Choroid plexus epithelial cell (primary cell): Measurements from ENCODE around the gene CA6.
"Not testable (repeated sequence)": the region's sequence is repeated elsewhere in the genome, so short reads cannot be mapped to it uniquely, and the experiment has no call there.

ENCODE experiments used
- DNase-seq: peaks from one replicate; pipeline ENCODE4 v3.0.0-alpha.2; 2010; ENCODE audit warnings: low read depth
- H3K4me3 ChIP-seq: 2 replicates; pipeline ENCODE4 v1.5.1; 2011; ENCODE audit warnings: low read depth, mild to moderate bottlenecking, control low read depth, low read length, moderate library complexity
- TF ChIP-seq, protein P1 (sequence below): conservative IDR thresholded peaks from 2 replicates; pipeline ENCODE4 v1.5.1; 2011; ENCODE audit warnings: low read depth, mild to moderate bottlenecking, control low read depth, inconsistent platforms, low read length, moderate library complexity

CA6 gene

DNA sequence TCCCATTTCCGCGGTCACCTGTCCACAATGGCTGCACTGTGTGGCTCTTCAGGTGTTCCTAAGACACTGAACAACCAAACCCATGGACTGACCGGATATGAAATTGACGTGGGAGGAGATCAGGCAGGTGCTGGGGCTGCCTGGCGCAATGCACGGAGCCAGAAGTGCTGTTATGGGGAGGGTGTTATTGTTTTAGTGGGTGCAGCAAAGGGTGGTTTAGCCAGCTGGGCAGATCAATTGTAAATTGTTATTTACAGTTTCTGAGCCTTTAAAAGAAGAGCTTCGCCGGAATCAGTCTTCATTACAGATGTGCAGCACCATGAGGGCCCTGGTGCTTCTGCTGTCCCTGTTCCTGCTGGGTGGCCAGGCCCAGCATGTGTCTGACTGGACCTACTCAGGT lies at the start of gene CA6:
TSS of gene CA6 (plus strand) at position 301 of the 400 bp plus-strand sequence. CDS start at position 320, 19 bp downstream.
- DNase-seq, result no peak
- no peak within 1 kb of the TSS for H3K4me3 ChIP-seq
- TF ChIP-seq, protein P1, sequence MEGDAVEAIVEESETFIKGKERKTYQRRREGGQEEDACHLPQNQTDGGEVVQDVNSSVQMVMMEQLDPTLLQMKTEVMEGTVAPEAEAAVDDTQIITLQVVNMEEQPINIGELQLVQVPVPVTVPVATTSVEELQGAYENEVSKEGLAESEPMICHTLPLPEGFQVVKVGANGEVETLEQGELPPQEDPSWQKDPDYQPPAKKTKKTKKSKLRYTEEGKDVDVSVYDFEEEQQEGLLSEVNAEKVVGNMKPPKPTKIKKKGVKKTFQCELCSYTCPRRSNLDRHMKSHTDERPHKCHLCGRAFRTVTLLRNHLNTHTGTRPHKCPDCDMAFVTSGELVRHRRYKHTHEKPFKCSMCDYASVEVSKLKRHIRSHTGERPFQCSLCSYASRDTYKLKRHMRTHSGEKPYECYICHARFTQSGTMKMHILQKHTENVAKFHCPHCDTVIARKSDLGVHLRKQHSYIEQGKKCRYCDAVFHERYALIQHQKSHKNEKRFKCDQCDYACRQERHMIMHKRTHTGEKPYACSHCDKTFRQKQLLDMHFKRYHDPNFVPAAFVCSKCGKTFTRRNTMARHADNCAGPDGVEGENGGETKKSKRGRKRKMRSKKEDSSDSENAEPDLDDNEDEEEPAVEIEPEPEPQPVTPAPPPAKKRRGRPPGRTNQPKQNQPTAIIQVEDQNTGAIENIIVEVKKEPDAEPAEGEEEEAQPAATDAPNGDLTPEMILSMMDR, result no peak

DNA sequence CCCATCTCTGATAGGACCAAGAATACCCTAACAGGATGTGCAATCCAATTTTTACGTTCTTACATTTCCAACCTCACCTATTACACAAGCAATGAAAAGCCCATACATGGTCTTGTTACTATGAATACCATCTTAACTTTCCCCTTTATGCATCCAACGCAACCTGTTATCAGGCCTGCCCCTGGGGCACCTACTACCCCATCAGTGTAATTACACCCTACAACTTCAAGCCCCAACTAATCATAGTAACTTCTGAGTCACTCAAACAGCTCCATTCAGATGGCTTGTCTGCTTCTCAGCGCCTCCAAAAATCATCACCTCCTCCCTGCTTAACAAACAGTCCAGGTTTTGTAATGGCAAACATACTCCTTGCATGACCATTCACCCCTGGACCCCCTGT lies 48.9 kb upstream of the CA6 start:
- DNase-seq, result not testable (repeated sequence)

DNA sequence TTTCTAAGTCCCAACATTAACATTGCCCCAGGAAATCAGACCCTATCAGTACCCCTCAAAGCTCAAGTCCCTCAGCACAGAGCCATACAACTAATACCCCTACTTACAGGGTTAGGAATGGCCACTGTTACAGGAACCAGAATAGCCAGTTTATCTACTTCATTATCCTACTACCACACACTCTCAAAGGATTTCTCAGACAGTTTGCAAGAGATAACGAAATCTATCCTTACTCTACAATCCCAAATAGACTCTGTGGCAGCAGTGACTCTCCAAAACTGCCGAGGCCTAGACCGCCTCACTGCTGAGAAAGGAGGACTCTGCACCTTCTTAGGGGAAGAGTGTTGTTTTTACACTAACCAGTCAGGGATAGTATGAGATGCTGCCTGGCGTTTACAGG lies 48.2 kb upstream of the CA6 start:
- not testable (repeated sequence) for DNase-seq

More for the DNA sequence above, 48.9 kb upstream of the CA6 start:
- not testable (repeated sequence) for H3K4me3 ChIP-seq

DNA sequence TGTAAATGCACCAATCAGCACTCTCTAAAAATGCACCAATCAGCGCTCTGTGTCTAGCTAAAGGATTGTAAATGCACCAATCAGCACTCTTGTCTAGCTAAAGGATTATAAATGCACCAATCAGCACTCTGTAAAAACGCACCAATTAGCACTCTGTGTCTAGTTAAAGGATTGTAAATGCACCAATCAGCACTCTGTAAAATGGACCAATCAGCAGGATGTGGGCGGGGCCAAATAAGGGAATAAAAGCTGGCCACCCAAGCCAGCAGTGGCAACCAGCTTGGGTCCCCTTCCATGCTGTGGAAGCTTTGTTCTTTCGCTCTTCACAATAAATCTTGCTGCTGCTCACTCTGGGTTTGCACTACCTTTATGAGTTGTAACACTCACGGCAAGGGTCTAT lies 47.2 kb upstream of the CA6 start:
- H3K4me3 ChIP-seq, DNase-seq: not testable (repeated sequence)

More for the DNA sequence above, 48.2 kb upstream of the CA6 start:
- not testable (repeated sequence) for H3K4me3 ChIP-seq

DNA sequence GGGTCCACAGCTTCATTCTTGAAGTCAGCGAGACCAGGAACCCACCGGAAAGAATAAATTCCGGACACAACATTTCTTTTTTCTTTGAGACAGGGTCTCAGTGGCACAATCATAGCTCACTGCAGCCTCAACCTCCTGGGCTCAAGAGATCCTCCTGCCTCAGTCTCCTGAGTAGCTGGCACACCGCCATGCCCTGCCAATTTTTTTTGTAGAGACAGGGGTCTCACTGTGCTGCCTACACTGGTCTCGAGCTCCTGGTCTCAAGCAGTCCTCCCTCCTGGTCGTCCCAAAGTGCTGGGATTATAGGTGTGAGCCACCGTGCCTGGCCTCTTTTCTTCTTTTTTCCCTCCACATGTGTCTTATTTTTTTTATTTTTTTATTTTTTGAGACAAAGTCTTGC lies 46.6 kb upstream of the CA6 start:
- DNase-seq, result no peak
- H3K4me3 ChIP-seq, result no peak overlapping the region
- TF ChIP-seq, protein P1, result no peak

DNA sequence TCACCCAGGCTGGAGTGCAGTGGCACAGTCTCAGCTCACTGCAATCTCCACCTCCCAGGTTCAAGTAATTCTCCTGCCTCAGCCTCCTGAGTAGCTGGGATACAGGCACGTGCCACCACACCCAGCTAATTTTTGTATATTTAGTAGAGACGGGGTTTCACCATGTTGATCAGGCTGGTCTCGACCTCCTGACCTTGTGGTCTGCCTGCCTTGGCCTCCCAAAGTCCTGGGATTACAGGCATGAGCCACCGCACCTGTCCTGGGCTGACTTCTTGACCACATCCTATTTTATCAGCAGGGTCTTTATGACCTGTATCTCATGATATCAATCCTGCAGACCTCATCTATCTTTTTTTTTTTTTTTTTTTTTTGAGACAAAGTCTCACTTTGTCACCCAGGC lies 45.0 kb upstream of the CA6 start:
- DNase-seq, H3K4me3 ChIP-seq: not testable (repeated sequence)

DNA sequence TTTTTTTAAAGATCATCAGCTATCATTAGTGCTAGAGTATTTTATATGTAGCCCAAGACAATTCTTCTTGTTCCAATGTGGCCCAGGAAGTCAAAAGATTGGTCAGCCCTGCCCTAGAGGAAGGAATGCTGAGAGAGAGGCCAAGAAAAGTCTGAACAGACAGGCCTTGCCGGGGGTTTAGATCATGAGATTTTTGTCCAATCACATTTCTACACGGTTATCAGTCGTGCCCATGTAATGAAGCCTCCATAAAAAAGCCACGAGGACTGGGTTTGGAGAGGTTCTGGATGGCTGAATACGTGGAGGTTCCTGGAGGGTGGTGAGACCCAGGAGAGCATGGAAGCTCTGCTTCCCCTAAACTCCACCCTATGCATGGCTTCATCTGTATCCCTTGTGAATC lies 42.9 kb upstream of the CA6 start:
- H3K4me3 ChIP-seq, result no peak overlapping the region
- DNase-seq, result peak; percentile 60
- TF ChIP-seq, protein P1, result peak; percentile 50

DNA sequence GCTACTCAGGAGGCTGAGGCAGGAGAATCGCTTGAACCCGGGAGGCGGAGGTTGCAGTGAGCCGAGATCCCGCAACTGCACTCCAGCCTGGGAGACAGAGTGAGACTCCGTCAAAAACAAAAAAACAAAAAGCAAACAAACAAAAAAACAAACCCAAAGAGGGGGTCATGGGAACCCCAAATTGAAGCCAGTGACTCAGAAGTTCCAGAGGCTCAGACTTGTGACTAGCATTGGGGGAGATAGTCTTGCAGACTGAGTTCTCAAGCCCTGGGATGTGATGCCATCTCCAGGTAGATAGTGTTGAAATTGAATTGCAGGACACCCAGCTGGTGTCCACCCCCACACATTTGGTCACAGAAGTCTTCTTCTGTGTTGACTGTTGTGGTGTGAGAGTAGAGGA lies 42.3 kb upstream of the CA6 start:
- H3K4me3 ChIP-seq, result no peak overlapping the region
- TF ChIP-seq, protein P1, result no peak
- peak; percentile 59 for DNase-seq

DNA sequence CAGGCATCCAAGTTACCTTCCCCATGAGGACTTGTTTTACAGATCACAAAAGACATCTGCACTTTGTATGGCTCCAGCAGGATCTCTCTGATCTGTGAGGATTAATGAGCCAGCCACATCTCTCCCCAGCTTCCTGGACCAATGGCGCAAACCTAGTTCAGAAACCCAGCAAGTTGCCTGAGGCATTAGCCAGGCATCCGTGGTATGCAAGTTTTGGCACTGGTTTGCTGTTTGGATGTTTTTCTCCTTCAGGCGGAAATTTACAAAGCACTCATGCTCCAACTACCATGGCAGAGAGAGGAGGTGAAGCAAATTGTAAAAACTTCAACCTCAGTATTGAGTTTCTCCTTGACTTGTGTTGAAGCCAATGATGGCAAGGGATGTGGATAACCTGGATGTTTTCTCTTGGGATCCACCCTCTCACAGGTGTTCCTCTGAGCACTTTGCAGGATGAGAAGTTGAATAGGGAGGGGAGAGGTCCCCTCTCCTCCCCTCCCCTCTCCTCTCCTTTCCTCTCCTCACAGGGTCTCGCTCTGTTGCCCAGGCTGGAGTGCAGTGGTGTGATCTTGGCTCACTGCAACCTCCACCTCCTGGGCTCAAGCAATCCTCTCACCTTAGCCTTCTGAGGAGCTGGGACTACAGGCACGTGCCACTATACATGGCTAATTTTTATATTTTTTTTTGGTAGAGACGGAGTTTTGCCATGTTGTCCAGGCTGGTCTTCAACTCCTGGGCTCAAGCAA lies 41.6 kb upstream of the CA6 start:
- peak; percentile 97 for DNase-seq
- TF ChIP-seq, protein P1, result peak; percentile 2
- H3K4me3 ChIP-seq, result no peak overlapping the region
